ENCODE data around the gene VTI1B. TPM values are rescaled to one million over a fixed set of nuclear protein-coding genes. Genes with fewer than 3 reads are reported as not detected.

VTI1B gene, protein sequence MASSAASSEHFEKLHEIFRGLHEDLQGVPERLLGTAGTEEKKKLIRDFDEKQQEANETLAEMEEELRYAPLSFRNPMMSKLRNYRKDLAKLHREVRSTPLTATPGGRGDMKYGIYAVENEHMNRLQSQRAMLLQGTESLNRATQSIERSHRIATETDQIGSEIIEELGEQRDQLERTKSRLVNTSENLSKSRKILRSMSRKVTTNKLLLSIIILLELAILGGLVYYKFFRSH
- total RNA-seq, result 33.7 and 35.5 TPM in 2 replicates

GRCh38 chr14:67674480-67675218 lies at the start of gene VTI1B:
Gene VTI1B (minus strand): TSS chr14:67674632. CDS start chr14:67674489, 143 bp downstream.

DNA sequence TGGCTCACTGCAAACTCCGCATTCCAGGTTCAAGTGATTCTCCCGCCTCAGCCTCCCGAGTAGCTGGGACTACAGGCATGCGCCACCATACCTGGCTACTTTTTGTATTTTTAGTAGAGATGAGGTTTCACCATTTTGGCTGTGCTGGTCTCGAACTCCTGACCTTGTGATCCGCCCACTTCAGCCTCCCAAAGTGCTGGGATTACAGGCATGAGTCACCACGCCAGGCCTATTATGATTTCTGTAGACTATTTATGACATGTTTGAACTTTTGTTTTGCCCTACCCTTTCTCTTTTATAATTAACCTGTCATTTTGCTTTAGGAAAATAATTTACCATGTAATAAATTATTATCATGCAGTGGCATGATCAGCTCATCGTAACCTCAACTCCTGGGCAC lies 27.1 kb upstream of the VTI1B start, which contains the start of gene RDH12:
Gene RDH12 (plus strand): TSS at position 395 of the 400 bp plus-strand sequence. CDS start 20,757 bp downstream, outside the sequence.

DNA sequence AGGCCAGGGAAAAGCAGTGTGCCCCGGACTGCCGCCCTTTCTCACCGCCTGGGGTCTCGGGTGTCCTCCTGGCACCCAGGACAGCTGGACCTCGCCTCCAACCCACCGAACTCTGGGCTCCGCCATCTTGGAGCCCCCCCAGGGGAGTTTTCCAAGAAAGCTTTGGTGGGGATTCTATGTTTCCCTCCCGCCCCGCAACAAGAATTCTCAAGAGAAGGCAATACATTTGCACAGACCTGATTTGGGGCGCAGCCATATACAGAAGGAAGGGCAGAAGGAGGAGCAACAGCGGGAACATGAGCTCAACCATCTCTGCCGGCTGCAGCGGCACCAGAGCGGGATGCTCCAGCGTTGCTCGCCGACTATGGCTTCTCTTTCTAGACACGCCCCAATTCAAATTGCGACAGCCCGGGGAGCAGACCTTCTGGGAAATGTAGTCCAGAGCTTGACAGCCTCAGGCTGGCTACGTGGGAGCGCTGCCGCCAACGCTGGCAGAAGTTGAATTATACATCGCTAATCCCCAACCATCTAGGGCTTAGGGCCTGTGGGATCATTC lies 21.0 kb upstream of the VTI1B start, which contains the start of gene RDH11:
Gene RDH11 (minus strand): TSS at position 371 of the 556 bp plus-strand sequence. CDS start 61 bp downstream, at position 310.

GRCh38 chr14:67619446-67620216 lies 54.8 kb downstream of the VTI1B start, which contains the start of gene ARG2:
Gene ARG2 (plus strand): TSS chr14:67619920. CDS start chr14:67619978, 58 bp downstream.

GRCh38 chr14:67599698-67600561 lies 74.5 kb downstream of the VTI1B start, which contains the start of gene PIGH:
Gene PIGH (minus strand): TSS chr14:67600268. CDS start chr14:67600203, 65 bp downstream.

Other genes starting within 250 kb of the VTI1B start
- gene TMEM229B, start 185.9 kb downstream of the VTI1B start, total RNA-seq, result not detected in 2 replicates
- gene PLEKHH1, start 141.3 kb downstream of the VTI1B start, total RNA-seq, result 0.15 and 0.34 TPM in 2 replicates
- 12.9 and 14.1 TPM in 2 replicates for gene PIGH, start 74.4 kb downstream of the VTI1B start, total RNA-seq
- gene ARG2, start 54.7 kb downstream of the VTI1B start, total RNA-seq, result 1.2 and 2.4 TPM in 2 replicates
- gene RDH11, start 21.1 kb upstream of the VTI1B start, total RNA-seq, result 99.0 and 101 TPM in 2 replicates
- gene RDH12, start 27.3 kb upstream of the VTI1B start, total RNA-seq, result under 0.01 TPM in 1 of 2 replicates, not detected in the other
- 7.3 and 9.6 TPM in 2 replicates for gene ZFYVE26, start 142.0 kb upstream of the VTI1B start, total RNA-seq
- gene RAD51B, start 145.1 kb upstream of the VTI1B start, total RNA-seq, result 6.1 and 8.0 TPM in 2 replicates